ENCODE data around the gene CAPN15.
"Not testable (repeated sequence)": the region's sequence is repeated elsewhere in the genome, so short reads cannot be mapped to it uniquely, and the experiment has no call there.

Gene CAPN15

DNA sequence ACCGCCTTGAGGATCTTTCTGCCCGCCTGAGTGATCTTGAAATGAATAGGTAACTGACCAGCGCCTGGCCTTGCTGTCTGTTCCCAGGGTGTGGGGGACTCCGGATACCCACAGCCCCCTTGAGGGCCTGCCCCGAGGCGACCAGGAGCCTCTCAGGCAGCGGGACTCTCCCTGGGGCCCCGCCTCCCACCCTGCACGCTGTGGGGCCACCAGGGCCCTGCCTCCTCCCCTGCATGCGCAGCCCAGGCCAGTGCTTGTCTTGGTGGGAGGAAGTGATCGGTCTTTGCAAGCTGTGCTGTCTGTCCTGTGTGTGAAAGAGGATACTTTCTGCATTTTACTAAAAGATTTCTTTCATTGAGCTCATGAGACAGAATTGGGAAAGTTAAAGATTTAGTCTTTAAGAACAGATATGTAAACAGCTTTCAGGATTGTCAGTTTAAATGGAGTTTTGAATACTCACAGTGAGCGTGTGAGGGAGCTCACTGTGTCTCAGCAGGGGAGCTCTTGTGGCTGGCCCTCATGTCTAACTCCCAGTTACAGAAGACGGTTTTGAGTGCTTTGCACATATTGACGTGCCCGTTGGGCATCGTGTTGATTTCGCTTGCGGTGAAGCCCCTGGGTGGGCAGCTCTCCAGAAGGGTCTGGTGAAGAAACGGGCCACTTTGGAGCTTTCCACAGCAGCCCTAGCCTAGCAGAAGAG lies 36.1 kb upstream of the CAPN15 start:
- no peak for DNase-seq (ENCODE audit: low read depth)
- no peak overlapping the region for H3K4me3 ChIP-seq (ENCODE audit: low read depth, low read length)
- TF ChIP-seq, protein P1, sequence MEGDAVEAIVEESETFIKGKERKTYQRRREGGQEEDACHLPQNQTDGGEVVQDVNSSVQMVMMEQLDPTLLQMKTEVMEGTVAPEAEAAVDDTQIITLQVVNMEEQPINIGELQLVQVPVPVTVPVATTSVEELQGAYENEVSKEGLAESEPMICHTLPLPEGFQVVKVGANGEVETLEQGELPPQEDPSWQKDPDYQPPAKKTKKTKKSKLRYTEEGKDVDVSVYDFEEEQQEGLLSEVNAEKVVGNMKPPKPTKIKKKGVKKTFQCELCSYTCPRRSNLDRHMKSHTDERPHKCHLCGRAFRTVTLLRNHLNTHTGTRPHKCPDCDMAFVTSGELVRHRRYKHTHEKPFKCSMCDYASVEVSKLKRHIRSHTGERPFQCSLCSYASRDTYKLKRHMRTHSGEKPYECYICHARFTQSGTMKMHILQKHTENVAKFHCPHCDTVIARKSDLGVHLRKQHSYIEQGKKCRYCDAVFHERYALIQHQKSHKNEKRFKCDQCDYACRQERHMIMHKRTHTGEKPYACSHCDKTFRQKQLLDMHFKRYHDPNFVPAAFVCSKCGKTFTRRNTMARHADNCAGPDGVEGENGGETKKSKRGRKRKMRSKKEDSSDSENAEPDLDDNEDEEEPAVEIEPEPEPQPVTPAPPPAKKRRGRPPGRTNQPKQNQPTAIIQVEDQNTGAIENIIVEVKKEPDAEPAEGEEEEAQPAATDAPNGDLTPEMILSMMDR (IDR thresholded peaks at IDR 0.05; ENCODE audit: control insufficient read depth, extremely low read depth, insufficient read depth) = no peak

DNA sequence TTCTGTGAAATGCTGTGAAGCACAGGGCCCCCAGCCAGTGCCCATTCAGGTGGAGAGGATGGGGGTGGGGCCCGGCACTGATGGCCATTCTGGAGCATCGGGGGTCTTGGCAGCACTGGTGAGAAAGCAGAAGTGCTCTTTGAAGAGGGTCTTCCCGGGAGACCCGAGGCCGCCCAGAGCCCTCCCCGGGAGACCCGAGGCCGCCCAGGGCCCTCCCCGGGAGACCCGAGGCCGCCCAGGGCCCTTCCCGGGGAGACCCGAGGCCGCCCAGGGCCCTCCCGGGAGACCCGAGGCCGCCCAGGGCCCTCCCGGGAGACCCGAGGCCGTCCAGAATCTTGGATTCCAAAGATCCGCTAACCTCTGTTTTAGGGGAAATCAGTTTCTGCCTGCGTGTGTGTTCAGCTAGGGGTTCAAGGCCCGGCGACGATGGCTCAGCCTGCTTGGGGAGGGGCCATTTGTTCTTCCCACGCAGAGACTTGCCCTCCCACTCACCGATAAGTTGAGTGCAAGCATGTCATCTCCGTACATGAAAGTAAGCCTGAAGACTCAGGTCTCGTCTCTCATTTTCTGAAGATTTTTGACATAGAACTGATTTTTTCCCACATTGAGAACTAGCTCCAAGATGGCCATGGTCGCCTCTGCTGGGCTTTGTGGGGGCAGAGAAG lies 35.2 kb upstream of the CAPN15 start:
- H3K4me3 ChIP-seq (ENCODE audit: low read depth, low read length) = no peak overlapping the region
- no peak for DNase-seq (ENCODE audit: low read depth)
- TF ChIP-seq, protein P1 (IDR thresholded peaks at IDR 0.05; ENCODE audit: control insufficient read depth, extremely low read depth, insufficient read depth) = no peak

DNA sequence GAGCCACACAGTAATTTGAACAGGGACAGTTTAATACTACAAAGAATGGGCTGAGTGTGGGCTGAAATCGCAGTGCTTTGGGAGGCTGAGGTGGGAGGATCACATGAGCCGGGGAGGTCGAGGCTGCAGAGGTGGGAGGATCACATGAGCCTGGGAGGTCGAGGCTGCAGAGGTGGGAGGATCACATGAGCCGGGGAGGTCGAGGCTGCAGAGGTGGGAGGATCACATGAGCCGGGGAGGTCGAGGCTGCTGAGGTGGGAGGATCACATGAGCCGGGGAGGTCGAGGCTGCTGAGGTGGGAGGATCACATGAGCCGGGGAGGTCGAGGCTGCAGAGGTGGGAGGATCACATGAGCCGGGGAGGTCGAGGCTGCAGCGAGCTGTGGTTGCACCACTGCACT lies 32.8 kb upstream of the CAPN15 start:
- DNase-seq (ENCODE audit: low read depth); H3K4me3 ChIP-seq (ENCODE audit: low read depth, low read length): not testable (repeated sequence)

DNA sequence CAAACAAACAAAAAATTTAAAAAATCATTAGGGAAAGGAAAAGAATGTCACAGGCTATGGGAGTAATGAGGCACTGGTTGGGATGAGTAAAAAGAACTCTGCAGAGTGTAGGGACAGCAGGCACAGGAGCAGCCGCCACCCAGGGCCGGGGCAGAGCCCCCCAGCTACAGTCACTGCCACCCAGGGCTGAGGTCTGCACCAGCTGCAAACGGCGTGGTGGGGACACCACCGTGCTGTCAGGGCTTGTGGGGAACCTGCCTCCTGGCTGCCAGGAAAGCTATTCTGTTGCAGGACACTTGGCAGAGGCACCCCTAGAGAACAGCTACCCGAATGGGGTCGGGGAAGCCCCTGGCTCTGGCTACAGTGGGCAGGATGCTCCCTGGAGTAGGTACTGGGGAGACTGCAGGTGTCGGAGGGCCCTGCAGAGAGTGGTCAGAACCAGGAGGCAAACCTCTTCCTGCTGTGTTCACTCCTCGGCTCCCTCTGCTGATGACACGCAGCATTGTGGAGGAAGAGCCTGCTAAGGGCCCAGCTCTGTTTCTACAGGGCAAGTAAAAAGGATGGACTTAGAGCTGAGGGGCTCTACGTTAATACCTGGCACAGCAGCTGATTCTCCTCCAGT lies 32.3 kb upstream of the CAPN15 start:
- TF ChIP-seq, protein P1 (IDR thresholded peaks at IDR 0.05; ENCODE audit: control insufficient read depth, extremely low read depth, insufficient read depth) = peak; percentile 61
- H3K4me3 ChIP-seq (ENCODE audit: low read depth, low read length) = no peak overlapping the region
- no peak for DNase-seq (ENCODE audit: low read depth)

DNA sequence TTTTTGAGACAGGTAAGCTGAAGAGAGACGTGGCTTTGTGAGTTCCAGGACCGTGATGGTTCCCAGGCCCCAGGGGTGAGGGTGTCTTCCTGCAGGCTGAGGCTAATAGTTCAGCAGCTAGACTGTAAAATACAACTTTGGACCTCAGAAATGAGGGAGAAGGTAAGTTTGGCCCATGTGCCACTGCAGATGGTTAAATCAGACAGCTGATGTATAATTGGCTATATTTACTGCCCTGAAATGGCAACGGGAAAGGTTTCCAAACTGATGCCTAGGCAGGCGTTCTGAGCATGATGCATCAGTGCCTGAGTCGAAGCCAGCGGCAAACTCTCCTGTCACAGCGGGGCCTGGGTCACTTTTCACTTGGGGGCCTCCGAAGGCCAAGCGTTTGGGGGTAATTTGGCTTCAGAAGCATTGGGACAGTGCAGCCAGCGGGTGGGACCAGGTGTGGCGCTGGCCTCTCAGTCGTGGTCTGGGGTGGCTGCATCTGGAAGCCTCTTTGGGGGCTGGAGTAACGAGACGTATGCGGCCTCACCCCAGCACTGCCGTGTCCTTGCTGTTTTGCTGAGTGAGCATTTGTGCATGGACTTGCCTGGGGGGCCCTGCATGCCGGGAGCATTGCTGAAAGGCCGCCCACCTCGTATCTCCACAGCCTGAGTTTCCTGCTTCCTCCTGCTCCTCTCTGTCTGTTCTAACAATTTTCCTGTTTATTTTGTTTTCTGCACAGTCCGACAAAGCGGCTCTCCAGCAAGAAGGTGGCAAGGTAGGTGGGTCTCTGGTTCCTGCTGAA lies 31.2 kb upstream of the CAPN15 start:
- no peak overlapping the region for H3K4me3 ChIP-seq (ENCODE audit: low read depth, low read length)
- DNase-seq (ENCODE audit: low read depth) = no peak
- TF ChIP-seq, protein P1 (IDR thresholded peaks at IDR 0.05; ENCODE audit: control insufficient read depth, extremely low read depth, insufficient read depth) = no peak

DNA sequence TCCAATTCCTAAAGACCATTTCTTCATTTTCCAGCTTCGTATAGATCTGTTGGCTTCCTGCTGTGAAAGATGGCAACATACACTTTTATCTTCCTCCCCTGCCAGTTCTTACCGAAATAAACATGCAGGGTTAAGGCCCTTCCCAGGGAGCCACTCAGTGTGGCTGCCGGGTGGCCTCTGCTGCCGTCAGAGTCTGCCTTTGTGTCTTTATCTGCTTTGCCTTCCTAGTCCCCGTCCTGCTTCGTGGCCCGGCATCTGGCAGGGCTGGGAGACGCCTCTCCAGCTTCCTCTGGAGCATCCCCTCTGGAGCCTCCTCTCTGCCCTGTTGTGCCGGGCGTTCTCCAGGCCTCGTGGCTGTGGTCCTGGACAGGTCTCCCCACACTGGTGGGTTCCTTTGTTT lies 30.3 kb upstream of the CAPN15 start:
- TF ChIP-seq, protein P1 (IDR thresholded peaks at IDR 0.05; ENCODE audit: control insufficient read depth, extremely low read depth, insufficient read depth) = no peak
- DNase-seq (ENCODE audit: low read depth) = no peak
- no peak overlapping the region for H3K4me3 ChIP-seq (ENCODE audit: low read depth, low read length)

GRCh38 chr16:499924-500323 lies 27.6 kb upstream of the CAPN15 start:
- no peak for DNase-seq (ENCODE audit: low read depth)

More at GRCh38 chr16:499924-500323, 27.6 kb upstream of the CAPN15 start:
- H3K4me3 ChIP-seq (ENCODE audit: low read depth, low read length) = no peak overlapping the region
- TF ChIP-seq, protein P1 (IDR thresholded peaks at IDR 0.05; ENCODE audit: control insufficient read depth, extremely low read depth, insufficient read depth) = no peak
